Cardiac fibroblast (primary cell): ENCODE measurements around the gene MAJIN.

Experiments used
- DNase-seq, 2 donors: peaks; one replicate each; pipeline versions ENCODE4 v3.0.0 to v3.0.0-alpha.2; 2010; ENCODE audit warnings: low read depth in 2 of 2
- H3K4me3 ChIP-seq, 2 donors: replicated peaks in 1 of 2; 1 replicate in 1 of 2; 2 replicates in 1 of 2; pipeline ENCODE4 v1.5.1; 2011; ENCODE audit warnings: low read depth in 2 of 2, low read length in 2 of 2, mild to moderate bottlenecking in 2 of 2, moderate library complexity in 1 of 2
- TF ChIP-seq, protein P1 (sequence below): IDR thresholded peaks from one replicate; pipeline ENCODE4 v1.5.1; 2011; ENCODE audit warnings: low read depth, mild to moderate bottlenecking, low read length, inconsistent platforms

The MAJIN gene

DNA sequence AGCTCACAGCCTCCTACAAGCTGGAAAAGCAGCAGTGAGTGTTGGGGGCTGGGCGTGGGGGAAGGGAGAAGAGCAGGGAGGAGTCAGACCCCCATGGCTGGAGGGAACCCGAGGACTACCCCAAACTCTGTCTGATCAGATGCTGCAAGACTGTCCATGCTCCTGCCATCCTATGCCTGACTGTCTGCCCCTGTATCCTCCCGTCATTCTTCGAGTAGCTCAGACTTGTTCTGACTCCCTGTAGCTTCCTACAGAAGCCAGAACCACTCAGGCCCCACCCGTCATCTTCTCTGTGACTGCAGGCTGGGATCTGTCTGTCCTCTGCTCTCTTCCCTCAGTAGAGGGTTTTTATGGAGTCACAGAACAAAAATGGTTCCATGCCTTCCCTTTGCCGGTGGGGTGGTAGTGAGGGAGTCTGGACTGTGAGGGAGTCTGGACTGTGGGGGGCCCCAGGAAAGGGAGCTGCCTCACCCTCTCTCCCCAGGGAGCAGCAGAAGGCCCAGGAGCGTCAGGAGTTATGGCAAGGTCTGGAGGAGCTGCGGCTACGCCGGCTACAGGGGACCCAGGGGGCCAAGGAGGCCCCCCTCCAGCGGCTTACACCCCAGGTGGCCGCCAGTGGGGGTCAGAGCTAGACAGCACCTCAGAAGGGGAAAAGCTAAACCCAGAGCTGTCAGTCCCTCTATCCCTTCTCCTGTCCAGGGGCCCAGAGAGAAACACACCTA is 38.5 kb downstream of the MAJIN start:
- TF ChIP-seq, protein P1, sequence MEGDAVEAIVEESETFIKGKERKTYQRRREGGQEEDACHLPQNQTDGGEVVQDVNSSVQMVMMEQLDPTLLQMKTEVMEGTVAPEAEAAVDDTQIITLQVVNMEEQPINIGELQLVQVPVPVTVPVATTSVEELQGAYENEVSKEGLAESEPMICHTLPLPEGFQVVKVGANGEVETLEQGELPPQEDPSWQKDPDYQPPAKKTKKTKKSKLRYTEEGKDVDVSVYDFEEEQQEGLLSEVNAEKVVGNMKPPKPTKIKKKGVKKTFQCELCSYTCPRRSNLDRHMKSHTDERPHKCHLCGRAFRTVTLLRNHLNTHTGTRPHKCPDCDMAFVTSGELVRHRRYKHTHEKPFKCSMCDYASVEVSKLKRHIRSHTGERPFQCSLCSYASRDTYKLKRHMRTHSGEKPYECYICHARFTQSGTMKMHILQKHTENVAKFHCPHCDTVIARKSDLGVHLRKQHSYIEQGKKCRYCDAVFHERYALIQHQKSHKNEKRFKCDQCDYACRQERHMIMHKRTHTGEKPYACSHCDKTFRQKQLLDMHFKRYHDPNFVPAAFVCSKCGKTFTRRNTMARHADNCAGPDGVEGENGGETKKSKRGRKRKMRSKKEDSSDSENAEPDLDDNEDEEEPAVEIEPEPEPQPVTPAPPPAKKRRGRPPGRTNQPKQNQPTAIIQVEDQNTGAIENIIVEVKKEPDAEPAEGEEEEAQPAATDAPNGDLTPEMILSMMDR, result no peak
- DNase-seq, result no peak
- no peak overlapping the region for H3K4me3 ChIP-seq

DNA sequence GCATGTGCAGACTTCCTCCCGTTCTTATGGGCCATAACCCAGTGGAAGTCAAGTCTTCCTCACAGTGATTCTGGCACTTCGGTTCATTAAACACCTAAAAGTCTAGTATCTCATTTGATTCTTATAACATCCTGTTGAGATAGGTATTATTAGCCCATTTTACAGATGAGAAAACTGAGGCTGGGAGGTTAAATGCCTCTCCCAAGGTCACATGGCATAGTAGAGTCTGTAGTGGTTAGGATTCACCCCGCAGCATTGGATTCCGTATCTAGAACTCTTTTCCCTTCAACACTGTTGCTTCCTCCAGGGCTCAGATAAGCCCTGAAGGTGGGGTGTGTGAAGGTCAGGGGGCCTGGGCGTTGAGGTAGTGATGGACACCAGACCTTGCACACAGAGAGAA is 39.6 kb downstream of the MAJIN start:
- DNase-seq, result no peak
- TF ChIP-seq, protein P1, result no peak
- no peak overlapping the region for H3K4me3 ChIP-seq

DNA sequence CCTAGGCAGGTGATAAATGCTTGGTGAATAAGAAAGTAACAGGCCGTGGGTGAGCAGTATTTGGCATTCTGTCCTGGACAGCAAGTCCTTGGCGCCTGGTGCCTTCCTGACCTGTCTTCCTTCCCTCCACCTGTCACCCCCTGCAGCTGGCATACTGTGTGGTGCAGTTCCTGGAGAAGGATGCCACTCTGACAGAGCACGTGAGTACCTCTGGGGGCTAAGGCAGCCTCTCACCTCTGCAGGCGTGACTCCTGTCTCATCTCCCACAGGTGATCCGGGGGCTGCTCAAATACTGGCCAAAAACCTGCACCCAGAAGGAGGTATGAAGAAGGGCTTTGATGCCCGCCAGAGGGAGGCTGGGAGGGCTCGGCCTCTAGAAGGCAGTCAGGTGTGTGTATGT is 40.6 kb downstream of the MAJIN start:
- H3K4me3 ChIP-seq, result no peak overlapping the region
- DNase-seq, result no peak
- TF ChIP-seq, protein P1, result no peak

DNA sequence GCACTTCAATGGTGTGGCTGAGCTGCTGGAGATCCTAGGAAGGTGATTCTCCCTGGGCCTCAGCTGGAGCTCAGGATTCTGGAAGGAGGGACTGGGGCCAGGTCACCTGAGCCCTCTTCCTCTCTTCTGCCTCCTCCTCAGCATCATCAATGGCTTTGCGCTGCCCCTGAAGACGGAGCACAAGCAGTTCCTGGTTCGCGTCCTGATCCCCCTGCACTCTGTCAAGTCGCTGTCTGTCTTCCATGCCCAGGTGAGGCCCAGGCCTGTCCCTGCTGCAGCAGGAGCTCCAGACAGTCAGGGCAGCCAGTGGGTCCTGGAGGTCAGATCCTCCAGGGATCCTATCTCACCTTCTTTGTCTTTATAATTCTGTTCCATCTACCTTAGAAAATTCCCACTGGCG is 41.6 kb downstream of the MAJIN start:
- TF ChIP-seq, protein P1, result no peak
- no peak for DNase-seq
- H3K4me3 ChIP-seq, result no peak overlapping the region

DNA sequence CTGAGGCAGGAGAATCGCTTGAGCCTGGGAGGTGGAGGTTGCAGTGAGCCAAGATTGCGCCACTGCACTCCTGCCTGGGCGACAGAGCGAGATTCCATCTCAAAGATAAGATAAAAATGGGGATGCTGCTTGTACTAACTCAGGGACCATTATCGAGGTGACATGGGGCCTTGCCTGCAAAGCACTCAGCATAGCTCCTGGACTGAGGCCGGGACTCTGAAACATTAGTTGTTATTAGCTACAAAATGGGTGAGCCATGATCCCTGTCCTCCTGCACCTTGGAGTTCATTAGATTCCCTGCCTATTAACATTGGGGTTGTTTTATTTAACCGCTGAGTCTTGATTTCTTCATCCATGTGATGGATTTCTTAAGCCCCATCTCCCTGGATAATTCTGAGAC is 42.3 kb downstream of the MAJIN start:
- no peak overlapping the region for H3K4me3 ChIP-seq
- TF ChIP-seq, protein P1, result no peak
- no peak for DNase-seq

DNA sequence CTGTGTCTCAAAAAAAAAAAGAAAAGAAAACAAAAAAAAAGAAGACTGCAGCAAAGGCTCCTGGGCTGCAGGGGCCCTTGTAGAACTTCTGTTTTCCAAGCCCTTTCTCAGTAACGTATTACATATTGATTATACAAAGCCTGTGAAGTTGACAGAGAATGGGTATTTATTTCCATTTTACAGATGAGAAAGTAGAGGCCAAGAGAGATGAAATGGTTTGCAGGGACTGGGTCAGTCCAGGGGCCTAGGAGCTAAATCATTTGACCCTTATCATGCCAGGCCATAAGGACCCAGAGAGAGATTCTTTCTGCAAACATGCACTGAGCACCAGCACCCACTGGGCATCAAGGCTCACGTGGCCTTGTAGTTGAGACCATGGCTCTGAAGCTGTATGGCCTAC is 43.0 kb downstream of the MAJIN start:
- TF ChIP-seq, protein P1, result no peak
- no peak for DNase-seq
- H3K4me3 ChIP-seq, result no peak overlapping the region

DNA sequence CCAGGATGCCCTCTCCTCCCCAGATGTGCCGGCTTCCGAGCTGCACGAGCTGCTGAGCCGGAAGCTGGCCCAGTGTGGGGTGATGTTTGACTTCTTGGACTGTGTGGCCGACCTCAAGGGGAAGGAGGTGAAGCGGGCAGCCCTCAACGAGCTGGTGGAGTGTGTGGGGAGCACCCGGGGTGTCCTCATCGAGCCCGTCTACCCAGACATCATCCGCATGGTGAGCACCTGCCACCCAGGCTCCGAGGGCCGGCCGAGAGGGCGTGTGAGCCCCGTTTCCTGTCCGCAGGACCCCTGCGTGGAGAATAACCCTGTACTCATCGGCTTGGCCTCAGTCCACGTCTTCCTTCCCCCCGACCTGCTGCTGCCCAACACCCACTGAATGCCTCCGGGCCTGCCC is 45.2 kb downstream of the MAJIN start:
- TF ChIP-seq, protein P1, result no peak
- DNase-seq, result no peak
- H3K4me3 ChIP-seq, result no peak overlapping the region
